OCI-LY1 (cell line): Measurements from ENCODE around the gene CHTF18.
"Not testable (repeated sequence)": the region's sequence is repeated elsewhere in the genome, so short reads cannot be mapped to it uniquely, and the experiment has no call there.

Experiments
- H2AFZ ChIP-seq: fragments of 200-600 bp; sonication (generic), shearing (Covaris generic); 2 replicates; pipeline ENCODE4 v1.6.0; 2014; ENCODE audit warnings: antibody characterized with exemption, mild to moderate bottlenecking, low read length
- H3F3A ChIP-seq: fragments of 200-600 bp; sonication (generic), shearing (Covaris generic); 2 replicates; pipeline ENCODE4 v1.6.0; 2014; ENCODE audit warnings: mild to moderate bottlenecking, antibody characterized with exemption, low read length, moderate library complexity; ENCODE audit not compliant: insufficient read depth
- H3K27ac ChIP-seq: fragments of 200-600 bp; sonication (generic); 2 replicates; pipeline ENCODE4 v1.5.1; 2014; ENCODE audit warnings: low read length, mixed run types, mild to moderate bottlenecking, low read depth; ENCODE audit not compliant: poor library complexity, severe bottlenecking
- H3K27me3 ChIP-seq: fragments of 200-600 bp; sonication (generic); 2 replicates; pipeline ENCODE4 v1.6.0; 2014; ENCODE audit warnings: antibody characterized with exemption, mild to moderate bottlenecking, low read length, moderate library complexity; ENCODE audit not compliant: insufficient read depth
- H3K36me3 ChIP-seq: fragments of 200-600 bp; sonication (generic); 2 replicates; pipeline ENCODE4 v1.6.1; 2014; ENCODE audit warnings: mild to moderate bottlenecking, antibody characterized with exemption, low read length, moderate library complexity, mixed read lengths; ENCODE audit not compliant: insufficient read depth
- H3K4me1 ChIP-seq: fragments of 200-600 bp; sonication (generic); 2 replicates; pipeline ENCODE4 v1.5.1; 2014; ENCODE audit warnings: mild to moderate bottlenecking, low read length, moderate library complexity; ENCODE audit not compliant: insufficient read depth, severe bottlenecking
- H3K4me2 ChIP-seq: fragments of 200-600 bp; sonication (generic), shearing (Covaris generic); 2 replicates; pipeline ENCODE4 v1.6.1; 2014; ENCODE audit warnings: low read length
- H3K4me3 ChIP-seq: fragments of 200-600 bp; sonication (generic); 2 replicates; pipeline ENCODE4 v1.5.1; 2014; ENCODE audit warnings: low read length, low read depth, mild to moderate bottlenecking, mixed read lengths; ENCODE audit not compliant: poor library complexity, severe bottlenecking
- H3K79me2 ChIP-seq: fragments of 200-600 bp; shearing (Covaris generic); 2 replicates; pipeline ENCODE4 v1.6.1; 2016; ENCODE audit warnings: mixed run types, low read length, mixed read lengths; ENCODE audit not compliant: insufficient read depth
- H3K9ac ChIP-seq: fragments of 200-600 bp; sonication (generic), shearing (Covaris generic); 2 replicates; pipeline ENCODE4 v1.6.1; 2014; ENCODE audit warnings: mild to moderate bottlenecking, low read length, mixed read lengths
- H3K9me2 ChIP-seq: fragments of 200-600 bp; sonication (generic), shearing (Covaris generic); 2 replicates; pipeline ENCODE4 v1.6.1; 2014; ENCODE audit warnings: low read depth, mild to moderate bottlenecking, low read length, mixed read lengths
- H3K9me3 ChIP-seq: fragments of 200-600 bp; shearing (Covaris generic); 2 replicates; pipeline ENCODE4 v1.6.1; 2014; ENCODE audit warnings: low read length, mixed read lengths
- H4K20me1 ChIP-seq: fragments of 200-600 bp; sonication (generic), shearing (Covaris generic); 2 replicates; pipeline ENCODE4 v1.6.0; 2016; ENCODE audit warnings: mild to moderate bottlenecking, low read length; ENCODE audit not compliant: insufficient read depth
- CTCF ChIP-seq: fragments of 200-600 bp; sonication (generic), shearing (Covaris generic); IDR thresholded peaks from 2 replicates; pipeline ENCODE4 v1.5.1; 2017; ENCODE audit warnings: mild to moderate bottlenecking, antibody characterized with exemption, low read length, moderate library complexity, mixed read lengths
- EZH2 ChIP-seq: fragments of 200-600 bp; sonication (generic), shearing (Covaris generic); IDR thresholded peaks from 2 replicates; pipeline ENCODE4 v1.8.0; 2017; ENCODE audit warnings: borderline replicate concordance, mixed run types, mild to moderate bottlenecking, antibody characterized with exemption, low read length, moderate library complexity, mixed read lengths

CHTF18 gene

DNA sequence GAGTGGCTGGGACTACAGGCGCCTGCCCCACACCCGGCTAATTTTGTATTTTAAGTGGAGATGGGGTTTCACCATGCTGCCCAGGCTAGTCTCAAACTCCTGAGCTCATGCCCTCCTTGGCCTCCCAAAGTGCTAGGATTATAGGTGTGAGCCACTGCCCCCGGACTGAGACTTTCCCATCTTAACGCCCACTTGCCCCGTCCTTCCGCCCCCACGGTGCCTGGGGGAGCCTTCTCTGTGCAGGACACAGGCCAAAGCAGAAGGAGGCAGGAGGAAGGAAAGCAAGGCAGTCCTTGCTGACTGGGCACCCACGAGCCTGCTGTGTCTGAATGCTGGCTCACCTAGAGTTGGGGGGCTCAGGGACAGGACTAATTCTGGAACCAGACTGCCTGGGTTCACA is 29.7 kb downstream of the CHTF18 start:
- Histone ChIP-seq H3K9me2 (no peaks in the 10 kb centered on the region), H3K9me3 (no peaks in the 10 kb centered on the region), H3K79me2 (no peaks in the 10 kb centered on the region), H3K27ac (no peak overlapping the region), H3K4me2 (no peak overlapping the region), H3K4me3 (no peak overlapping the region), H3K27me3 (peaks cover 14% of the 10 kb centered on the region; the same call in 1 of the 2 replicates), H3K4me1 (no peaks in the 10 kb centered on the region), H3F3A (no peaks in the 10 kb centered on the region), H3K36me3 (no peaks in the 10 kb centered on the region), H3K9ac (no peak overlapping the region), H4K20me1 (no peaks in the 10 kb centered on the region), H2AFZ (no peak overlapping the region)
- TF ChIP-seq EZH2 (no peak), CTCF (no peak)

DNA sequence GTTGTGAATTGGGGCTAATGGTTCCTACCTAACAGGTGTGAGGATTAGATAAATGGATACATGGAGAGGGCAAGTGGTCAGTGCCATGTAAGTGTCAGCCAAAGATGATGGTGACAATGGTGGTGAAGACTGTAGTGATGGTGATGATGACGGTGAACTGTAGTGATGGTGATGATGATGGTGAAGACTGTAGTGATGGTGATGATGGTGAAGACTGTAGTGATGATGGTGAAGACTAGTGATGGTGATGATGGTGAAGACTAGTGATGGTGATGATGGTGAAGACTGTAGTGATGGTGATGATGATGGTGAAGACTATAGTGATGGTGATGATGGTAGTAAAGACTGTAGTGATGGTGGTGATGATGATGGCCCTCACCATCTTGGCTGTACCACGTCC is 30.2 kb downstream of the CHTF18 start:
- H4K20me1 ChIP-seq: no peaks in the 10 kb centered on the region
- no peaks in the 10 kb centered on the region for H3K36me3 ChIP-seq
- no peak overlapping the region for H3K4me2 ChIP-seq
- no peak overlapping the region for H3K4me3 ChIP-seq
- H2AFZ ChIP-seq: no peak overlapping the region
- TF ChIP-seq EZH2 (no peak), CTCF (no peak)
- no peaks in the 10 kb centered on the region for H3K79me2 ChIP-seq
- H3K9me2 ChIP-seq: no peaks in the 10 kb centered on the region
- H3K27ac ChIP-seq: no peak overlapping the region
- peaks cover 14% of the 10 kb centered on the region; the same call in 1 of the 2 replicates for H3K27me3 ChIP-seq
- no peaks in the 10 kb centered on the region for H3K4me1 ChIP-seq
- no peaks in the 10 kb centered on the region for H3K9me3 ChIP-seq
- H3K9ac ChIP-seq: no peak overlapping the region
- no peaks in the 10 kb centered on the region for H3F3A ChIP-seq

DNA sequence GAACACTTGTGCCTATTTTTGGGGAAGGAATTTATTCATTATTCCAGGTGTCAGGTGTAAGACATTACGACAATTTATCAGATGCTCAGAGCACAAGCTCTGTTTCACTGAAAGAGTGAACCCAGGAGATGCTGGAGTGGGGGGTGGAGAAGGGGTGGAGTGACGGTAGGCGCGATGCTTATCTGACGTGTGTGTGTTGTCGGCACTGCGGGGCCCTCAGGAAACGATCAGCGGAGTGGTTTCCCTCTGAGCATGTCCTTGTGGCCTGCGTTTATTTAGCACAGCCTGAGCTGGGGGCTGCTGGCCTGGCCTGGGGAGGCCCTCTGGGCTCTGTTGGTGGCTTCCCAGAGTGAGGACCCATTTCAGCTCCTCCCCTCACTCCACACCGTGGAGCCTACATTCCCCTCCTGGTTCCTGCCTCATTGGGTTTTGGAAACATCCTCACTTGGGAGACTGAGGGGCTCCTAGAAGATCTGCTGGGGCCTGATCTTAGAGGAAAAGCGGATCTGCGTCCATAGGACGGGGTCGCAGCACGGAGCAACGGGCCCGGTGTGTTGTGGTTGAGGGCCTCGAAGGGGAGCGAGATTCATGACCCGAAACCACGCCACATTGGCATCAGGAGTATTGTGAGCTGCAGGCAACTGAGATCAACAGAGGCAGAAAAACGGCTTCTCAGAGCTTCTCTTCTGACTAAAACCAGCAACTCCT is 31.1 kb downstream of the CHTF18 start:
- Histone ChIP-seq H3K4me1 (no peaks in the 10 kb centered on the region), H3K27me3 (peaks cover 9% of the 10 kb centered on the region; the same call in 1 of the 2 replicates), H3K9me2 (no peaks in the 10 kb centered on the region), H3K4me2 (no peak overlapping the region), H3K9ac (no peak overlapping the region), H3K79me2 (no peaks in the 10 kb centered on the region), H3K27ac (no peak overlapping the region), H3K4me3 (no peak overlapping the region), H2AFZ (no peak overlapping the region), H4K20me1 (no peaks in the 10 kb centered on the region), H3K36me3 (no peaks in the 10 kb centered on the region), H3F3A (no peaks in the 10 kb centered on the region), H3K9me3 (no peaks in the 10 kb centered on the region)
- TF ChIP-seq CTCF (no peak), EZH2 (no peak)

DNA sequence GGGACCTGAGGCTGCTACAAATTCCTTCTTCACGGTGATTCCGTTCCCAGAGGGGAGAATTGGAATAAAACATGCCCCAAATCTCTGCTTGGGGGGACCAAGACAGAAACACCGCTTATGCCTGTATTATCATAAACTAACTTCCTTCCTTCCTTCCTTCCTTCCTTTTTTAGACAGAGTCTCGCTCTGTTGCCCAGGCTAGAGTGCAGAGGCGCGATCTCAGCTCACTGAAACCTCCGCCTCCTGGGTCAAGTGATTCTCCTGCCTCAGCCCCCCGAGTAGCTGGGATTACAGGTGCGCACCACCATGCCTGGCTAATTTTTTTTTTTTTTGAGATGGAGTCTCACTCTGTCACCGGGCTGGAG is 31.6 kb downstream of the CHTF18 start:
- H3K4me1 ChIP-seq, H3K27ac ChIP-seq, H2AFZ ChIP-seq, H3K9me3 ChIP-seq, H3K4me2 ChIP-seq, H4K20me1 ChIP-seq, H3K27me3 ChIP-seq, H3F3A ChIP-seq, H3K9me2 ChIP-seq, H3K9ac ChIP-seq, H3K79me2 ChIP-seq, H3K36me3 ChIP-seq, H3K4me3 ChIP-seq: not testable (repeated sequence)
